Measurements from ENCODE around the gene ZNF557.
"Not testable (repeated sequence)": the region's sequence is repeated elsewhere in the genome, so short reads cannot be mapped to it uniquely, and the experiment has no call there.

DNA sequence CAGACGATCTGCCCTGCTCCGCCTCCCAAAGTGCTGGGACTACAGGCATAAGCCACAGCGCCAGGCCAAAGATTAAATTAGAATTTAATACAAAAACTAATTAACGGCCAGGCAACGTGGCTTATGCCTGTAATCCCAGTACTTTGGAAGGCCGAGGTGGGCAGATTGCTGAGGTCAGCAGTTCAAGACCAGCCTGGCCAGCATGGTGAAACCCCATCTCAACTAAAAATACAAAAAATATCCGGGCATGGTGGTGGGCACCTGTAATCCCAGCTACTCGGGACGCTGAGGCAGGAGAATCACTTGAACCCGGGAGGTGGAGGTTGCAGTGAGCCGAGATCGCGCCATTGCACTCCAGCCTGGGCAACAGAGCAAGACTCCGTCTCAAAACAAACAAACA is 13.8 kb upstream of the ZNF557 start:
- not testable (repeated sequence) for TF ChIP-seq CTCF, POLR2A (IDR thresholded peaks at IDR 0.05)

Data from testis (tissue), 2 donors.